GM12891 (cell line): ENCODE results near the gene ADI1.

Experiments
- POLR2A ChIP-seq: IDR thresholded peaks from 2 replicates; pipeline ENCODE4 v1.6.1; 2011; ENCODE audit warnings: low read depth, low read length, control low read depth
- POLR2AphosphoS5 ChIP-seq: IDR thresholded peaks from 2 replicates; pipeline ENCODE4 v1.6.1; 2011; ENCODE audit warnings: low read depth, low read length, control low read depth
- SPI1 ChIP-seq: IDR thresholded peaks from 2 replicates; pipeline ENCODE4 v1.6.1; 2011; ENCODE audit warnings: low read depth, low read length, control low read depth
- TAF1 ChIP-seq: IDR thresholded peaks from 2 replicates; pipeline ENCODE4 v1.6.1; 2011; ENCODE audit warnings: low read depth, low read length, control low read depth

DNA sequence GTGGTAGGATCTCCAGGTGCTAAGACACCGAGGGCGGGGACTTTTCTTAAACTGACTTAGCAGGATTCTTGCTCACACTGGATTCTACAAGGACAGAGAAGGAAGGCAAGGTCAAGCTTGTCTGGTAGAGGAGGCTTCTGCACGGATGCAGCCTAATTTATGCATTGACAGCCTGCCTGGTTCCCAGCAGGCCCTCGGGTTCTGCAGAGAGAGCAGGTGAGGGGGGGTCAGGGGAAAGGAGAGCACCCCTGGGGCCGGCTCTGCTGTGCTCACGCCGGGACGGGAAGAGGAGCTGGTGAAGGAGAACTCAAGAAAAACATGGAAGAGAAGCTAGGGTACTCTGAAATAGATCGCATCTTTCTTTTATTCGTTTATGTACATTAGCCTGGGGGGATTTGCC, 46.4 kb downstream of the ADI1 start:
- TF ChIP-seq POLR2A = no peak
- TF ChIP-seq POLR2AphosphoS5 = no peak
- no peak for TF ChIP-seq TAF1
- no peak for TF ChIP-seq SPI1
